LNCaP clone FGC (cell line): ENCODE data around the gene SMARCB1.

Experiments used
- DNase-seq: peaks from one replicate; pipeline ENCODE4 v3.0.0-alpha.2; 2011; ENCODE audit warnings: low read depth
- H3K4me3 ChIP-seq: 2 replicates; pipeline ENCODE4 v1.5.1; 2011; ENCODE audit warnings: mild to moderate bottlenecking, low read depth, low read length, control low read depth
- CTCF ChIP-seq: IDR thresholded peaks from 2 replicates; pipeline ENCODE4 v1.5.1; 2012; ENCODE audit warnings: mild to moderate bottlenecking; ENCODE audit not compliant: control insufficient read depth, insufficient read depth; ENCODE audit errors: extremely low read depth

SMARCB1 gene

DNA sequence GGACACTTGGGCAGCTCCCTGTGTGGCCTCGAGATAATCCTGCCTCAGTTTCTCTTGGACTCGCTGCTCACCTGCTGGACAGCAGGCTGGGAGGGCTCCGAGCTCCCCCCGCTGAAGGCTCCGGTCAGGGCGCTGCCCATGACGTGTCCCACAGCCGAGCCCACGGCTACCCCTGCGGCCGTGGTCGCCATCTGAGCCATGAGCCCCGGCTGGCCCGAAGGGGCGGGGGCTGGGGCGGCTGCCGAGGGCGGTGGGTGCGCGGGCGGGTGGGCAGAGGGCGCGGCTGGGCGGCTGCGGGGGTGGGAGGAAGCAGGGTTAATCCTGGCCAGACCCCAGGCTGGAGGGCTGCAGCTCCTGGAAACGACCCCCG lies 19.5 kb upstream of the SMARCB1 start:
- TF ChIP-seq CTCF: no peak
- peak overlapping the region; percentile 87 for H3K4me3 ChIP-seq
- DNase-seq: no peak

- peak; percentile 45 for TF ChIP-seq CTCF
- H3K4me3 ChIP-seq: peak within 1 kb of the TSS; percentile 87
- no peak for DNase-seq
These were observed 18.9 kb upstream of the SMARCB1 start, which contains the start of gene CHCHD10 for GRCh38 chr22:23767673-23768548. Gene CHCHD10, minus strand, starts transcription at chr22:23767972. Its CDS starts 98 bp downstream, at chr22:23767874.

GRCh38 chr22:23769321-23769965 lies 17.3 kb upstream of the SMARCB1 start:
- DNase-seq: no peak
- H3K4me3 ChIP-seq: no peak overlapping the region
- no peak for TF ChIP-seq CTCF

GRCh38 chr22:23772315-23772648 lies 14.5 kb upstream of the SMARCB1 start:
- no peak for DNase-seq
- H3K4me3 ChIP-seq: peak overlapping the region; percentile 43
- no peak for TF ChIP-seq CTCF

DNA sequence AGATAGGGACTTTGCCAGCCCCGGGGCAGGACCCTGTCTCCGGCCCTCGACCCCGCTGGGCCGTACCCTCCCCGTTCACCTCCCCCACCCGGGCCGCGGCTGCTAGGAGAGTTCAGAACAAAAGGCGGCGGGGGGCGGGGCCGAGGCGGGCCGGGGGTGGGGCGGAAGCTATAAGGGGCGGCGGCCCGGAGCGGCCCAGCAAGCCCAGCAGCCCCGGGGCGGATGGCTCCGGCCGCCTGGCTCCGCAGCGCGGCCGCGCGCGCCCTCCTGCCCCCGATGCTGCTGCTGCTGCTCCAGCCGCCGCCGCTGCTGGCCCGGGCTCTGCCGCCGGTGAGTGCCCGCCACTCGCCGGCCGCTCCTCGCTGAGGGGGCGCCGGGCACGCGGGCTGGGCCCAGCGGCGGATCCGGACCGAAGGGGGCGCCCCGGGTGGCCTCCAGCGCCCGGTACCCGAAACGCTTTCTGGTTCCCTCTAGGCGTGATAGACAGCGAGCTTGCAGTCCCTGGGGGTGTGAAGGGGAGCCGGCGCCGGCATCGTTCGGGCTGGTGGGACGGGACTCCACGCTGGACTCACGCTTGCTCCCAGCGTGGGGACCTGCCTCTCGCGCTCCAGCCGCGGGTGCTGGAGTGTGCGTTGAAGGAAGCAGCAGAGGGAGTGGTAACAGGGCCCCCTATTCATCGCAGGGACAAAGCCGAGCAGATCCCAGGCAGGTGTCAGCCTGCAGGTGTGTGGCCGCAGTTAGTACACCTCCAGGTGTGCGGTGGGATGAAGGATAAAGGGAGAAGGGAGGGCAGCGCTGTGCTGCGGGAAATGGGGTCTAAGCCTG lies 13.9 kb upstream of the SMARCB1 start, which contains the start of gene MMP11:
Gene MMP11 (plus strand): TSS at position 201 of the 825 bp plus-strand sequence. CDS start 22 bp downstream, at position 223.
- no peak for DNase-seq
- H3K4me3 ChIP-seq: peak within 1 kb of the TSS; percentile 54
- no peak for TF ChIP-seq CTCF

- DNase-seq: no peak
- TF ChIP-seq CTCF: no peak
- H3K4me3 ChIP-seq: peak overlapping the region; percentile 54
These were observed 13.2 kb upstream of the SMARCB1 start for GRCh38 chr22:23773483-23774113.
